ENCODE results near the gene SNRPA1. TPM values are rescaled to one million over a fixed set of nuclear protein-coding genes. Genes with fewer than 3 reads are reported as not detected.

The SNRPA1 gene
- total RNA-seq (2011; cell fraction: chromatin; rRNA removed; ENCODE audit: low replicate concordance) = 76.5 and 145 TPM in 2 replicates
- total RNA-seq (2011; cell fraction: nucleolus; rRNA removed) = 47.7 and 55.3 TPM in 2 replicates
- total RNA-seq (2011; cell fraction: nucleoplasm; rRNA removed) = 91.1 and 108 TPM in 2 replicates
- total RNA-seq (2014; rRNA removed) (138 and 162 TPM in 2 replicates), total RNA-seq (2014; rRNA removed; fragmentation: Illumina TruSeq; extraction: Trizol) (78.1 and 97.1 TPM in 2 replicates), total RNA-seq (2015; rRNA removed; fragmentation: Illumina TruSeq; extraction: Trizol) (61.8 and 62.7 TPM in 2 replicates), total RNA-seq (2021) (152 and 166 TPM in 2 replicates), polyA plus RNA-seq (2011; rRNA removed) (224 and 245 TPM in 2 replicates), polyA plus RNA-seq (2014; fragmentation: Illumina TruSeq; extraction: Trizol) (189 and 206 TPM in 2 replicates), polyA plus RNA-seq (2014; fragmentation: Nextera tagmentation; extraction: Ambion mirVana) (100 to 1,000 TPM; 212 to 214 TPM), polyA plus RNA-seq (2014; rRNA removed) (229 and 233 TPM in 2 replicates), polyA minus RNA-seq (2011; rRNA and poly(A)+ RNA removed) (101 and 108 TPM in 2 replicates), Bru-seq, nascent RNA (percentile 97 among the genes with signal in this experiment), BruChase-seq, experiment 1, labeled RNA remaining after a 2-hour chase (percentile 98 among the genes with signal in this experiment), BruChase-seq, experiment 2, labeled RNA remaining after a 6-hour chase (percentile 98 among the genes with signal in this experiment)
- 79.9 and 192 TPM in 2 replicates for polyA plus RNA-seq (2011; cell fraction: cytosol; rRNA removed)
- polyA plus RNA-seq (2011; cell fraction: nucleus; rRNA removed) = 123 and 248 TPM in 2 replicates
- 98.3 and 217 TPM in 2 replicates for polyA plus RNA-seq (2012)
- 52.9 and 57.5 TPM in 2 replicates for polyA minus RNA-seq (2011; cell fraction: cytosol; rRNA and poly(A)+ RNA removed)
- polyA minus RNA-seq (2011; cell fraction: nucleus; rRNA and poly(A)+ RNA removed) = 29.2 and 46.7 TPM in 2 replicates
- long read RNA-seq, experiment 1, transcript SNRPA1-201 (9 exons, 1,055 nt) = major isoform, 360 of 1,567 reads
- long read RNA-seq, experiment 1, transcript SNRPA1-205 (7 exons, 2,108 nt) = minor isoform, 6 of 1,567 reads
- long read RNA-seq, experiment 1, transcript SNRPA1-207 (8 exons, 924 nt) = minor isoform, 14 of 1,567 reads
- long read RNA-seq, experiment 1, partial matches to known transcripts = 1,167 of 1,567 reads
- long read RNA-seq, experiment 1, other reads (novel, unspliced or antisense) = 13 of 1,567 reads
- long read RNA-seq, experiment 2, transcript SNRPA1-201 (9 exons, 1,055 nt) = major isoform, 146 of 180 reads
- long read RNA-seq, experiment 2, partial matches to known transcripts = 9 of 180 reads
- long read RNA-seq, experiment 2, other reads (novel, unspliced or antisense) = 19 of 180 reads
- long read RNA-seq, experiment 3, transcript SNRPA1-207 (8 exons, 924 nt) = minor isoform, 6 of 341 reads
- long read RNA-seq, experiment 3, transcript SNRPA1-201 (9 exons, 1,055 nt) = major isoform, 317 of 341 reads
- long read RNA-seq, experiment 3, partial matches to known transcripts = 7 of 341 reads
- long read RNA-seq, experiment 3, other reads (novel, unspliced or antisense) = 7 of 341 reads

- peak within 1 kb of the TSS; percentile 94 to 100 for H3K9ac ChIP-seq (ENCODE audit: insufficient read depth in 1 of 2, low read depth in 2 of 2, low read length in 2 of 2)
- peak within 1 kb of the TSS; percentile 98 for H2AFZ ChIP-seq (ENCODE audit: low read depth, low read length)
- in situ Hi-C loops (cut with MboI) (loop anchor here (5.0 kb wide), 1 partner anchor 357 kb away; the partner anchor contains the start of gene TM2D3), intact Hi-C loops (cut with micrococcal nuclease) (no loop called here)
- peaks cover 7 to 9% of the 10 kb centered on the region in 2 experiments; a peak in 2 of 5 replicates for H3K4me1 ChIP-seq (replicated peaks in 1 of 2; ENCODE audit: control insufficient read depth in 2 of 2, insufficient read depth in 2 of 2, low read length in 2 of 2)
- FAIRE-seq (peak; percentile 65), ATAC-seq (peak; percentile 91), DNase-seq (ENCODE audit: extremely low read depth in 1 of 4, low spot score in 3 of 4) (peak; percentile 94 to 97 (median 96))
- peaks cover 68% of the 10 kb centered on the region for H3K79me2 ChIP-seq (ENCODE audit: control insufficient read depth, insufficient read depth, low read length)
- H3K27me3 ChIP-seq (ENCODE audit: control insufficient read depth in 2 of 2, insufficient read depth in 2 of 2, low read length in 2 of 2) = no peaks in the 10 kb centered on the region
- peaks cover 14% of the 10 kb centered on the region for H4K20me1 ChIP-seq (replicated peaks; ENCODE audit: control insufficient read depth, insufficient read depth, low read length)
- H3K27ac ChIP-seq (ENCODE audit: extremely low read depth, low read depth, low read length) = peak within 1 kb of the TSS; percentile 92
- H3K4me2 ChIP-seq (ENCODE audit: insufficient read depth, low read length) = peak within 1 kb of the TSS; percentile 93
- H3K9me1 ChIP-seq (ENCODE audit: control insufficient read depth, insufficient read depth, low read length) = no peaks in the 10 kb centered on the region
- ChIA-PET CTCF (ENCODE audit: low intra/inter-chr PET ratio) (no interaction called here), POLR2A (interaction anchor here (0.6 to 3.7 kb wide), 8 partner anchors 9 to 345 kb away, joined by 3 to 25 read pairs (median 4); no protein-coding TSS in a partner anchor)
- no peaks in the 10 kb centered on the region for H3K9me3 ChIP-seq (replicated peaks; ENCODE audit: control insufficient read depth, insufficient read depth, low read depth, low read length)
- under 1% methylated on average over 83 of the region's 87 CpGs for WGBS (ENCODE audit: insufficient coverage, low coverage, missing lambda C conversion rate)
- peaks cover 35% of the 10 kb centered on the region for H3K36me3 ChIP-seq (ENCODE audit: control insufficient read depth, insufficient read depth, low read length)
- BruUV-seq (replicated peaks) = no TSS peak
- H3K4me3 ChIP-seq = peak within 1 kb of the TSS; percentile 96
- 0 out of 2 replicates have a peak, but pooled peaks have one; percentile 17 for TF ChIP-seq ZNF592 (IDR thresholded peaks at IDR 0.05)
- no peak for TF ChIP-seq TSC22D4 (tag; IDR thresholded peaks at IDR 0.05)
- no peak for TF ChIP-seq MIER1 (IDR thresholded peaks at IDR 0.05; ENCODE audit: low read depth)
These were observed at the start of gene SNRPA1 for GRCh38 chr15:101294731-101295606. Gene SNRPA1, minus strand, starts transcription at chr15:101295248. Its CDS starts 70 bp downstream, at chr15:101295178.

All from K562 (cell line).